WTC11 (cell line): ENCODE measurements around the gene ABCC9.

Experiments used
- CDX4 ChIP-seq: fragments of 250-450 bp; sonication (Bioruptor Pico); IDR thresholded peaks from 2 replicates; pipeline ENCODE4 v1.9.0; 2021; ENCODE audit warnings: moderate library complexity, mild to moderate bottlenecking, inconsistent platforms, borderline replicate concordance
- FOXK1 ChIP-seq: sonication (generic); formaldehyde crosslinking; IDR thresholded peaks from 2 replicates; pipeline ENCODE4 v1.8.0; 2022; ENCODE audit warnings: mild to moderate bottlenecking, moderate library complexity, missing genetic modification reagents
- TF ChIP-seq, protein P1 (sequence below): sonication (generic); formaldehyde crosslinking; IDR thresholded peaks from 2 replicates; pipeline ENCODE4 v1.8.0; 2022; ENCODE audit warnings: mild to moderate bottlenecking, missing genetic modification reagents
- TF ChIP-seq, protein P2 (sequence below): fragments of 200-600 bp; IDR thresholded peaks from 2 replicates; pipeline ENCODE4 v1.8.0; 2022; ENCODE audit warnings: antibody characterized with exemption
- TF ChIP-seq, protein P3 (sequence below): sonication (generic); formaldehyde crosslinking; IDR thresholded peaks from 2 replicates; pipeline ENCODE4 v1.8.1; 2022; ENCODE audit warnings: low read depth, missing genetic modification reagents, borderline replicate concordance

GRCh38 chr12:21818627-21819026, 122.6 kb downstream of the ABCC9 start:
- TF ChIP-seq CDX4 (CRISPR knock-in tag): no peak
- TF ChIP-seq, protein P1, sequence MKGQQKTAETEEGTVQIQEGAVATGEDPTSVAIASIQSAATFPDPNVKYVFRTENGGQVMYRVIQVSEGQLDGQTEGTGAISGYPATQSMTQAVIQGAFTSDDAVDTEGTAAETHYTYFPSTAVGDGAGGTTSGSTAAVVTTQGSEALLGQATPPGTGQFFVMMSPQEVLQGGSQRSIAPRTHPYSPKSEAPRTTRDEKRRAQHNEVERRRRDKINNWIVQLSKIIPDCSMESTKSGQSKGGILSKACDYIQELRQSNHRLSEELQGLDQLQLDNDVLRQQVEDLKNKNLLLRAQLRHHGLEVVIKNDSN (CRISPR knock-in tag): no peak
- TF ChIP-seq, protein P2, sequence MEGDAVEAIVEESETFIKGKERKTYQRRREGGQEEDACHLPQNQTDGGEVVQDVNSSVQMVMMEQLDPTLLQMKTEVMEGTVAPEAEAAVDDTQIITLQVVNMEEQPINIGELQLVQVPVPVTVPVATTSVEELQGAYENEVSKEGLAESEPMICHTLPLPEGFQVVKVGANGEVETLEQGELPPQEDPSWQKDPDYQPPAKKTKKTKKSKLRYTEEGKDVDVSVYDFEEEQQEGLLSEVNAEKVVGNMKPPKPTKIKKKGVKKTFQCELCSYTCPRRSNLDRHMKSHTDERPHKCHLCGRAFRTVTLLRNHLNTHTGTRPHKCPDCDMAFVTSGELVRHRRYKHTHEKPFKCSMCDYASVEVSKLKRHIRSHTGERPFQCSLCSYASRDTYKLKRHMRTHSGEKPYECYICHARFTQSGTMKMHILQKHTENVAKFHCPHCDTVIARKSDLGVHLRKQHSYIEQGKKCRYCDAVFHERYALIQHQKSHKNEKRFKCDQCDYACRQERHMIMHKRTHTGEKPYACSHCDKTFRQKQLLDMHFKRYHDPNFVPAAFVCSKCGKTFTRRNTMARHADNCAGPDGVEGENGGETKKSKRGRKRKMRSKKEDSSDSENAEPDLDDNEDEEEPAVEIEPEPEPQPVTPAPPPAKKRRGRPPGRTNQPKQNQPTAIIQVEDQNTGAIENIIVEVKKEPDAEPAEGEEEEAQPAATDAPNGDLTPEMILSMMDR: no peak
- TF ChIP-seq, protein P3, sequence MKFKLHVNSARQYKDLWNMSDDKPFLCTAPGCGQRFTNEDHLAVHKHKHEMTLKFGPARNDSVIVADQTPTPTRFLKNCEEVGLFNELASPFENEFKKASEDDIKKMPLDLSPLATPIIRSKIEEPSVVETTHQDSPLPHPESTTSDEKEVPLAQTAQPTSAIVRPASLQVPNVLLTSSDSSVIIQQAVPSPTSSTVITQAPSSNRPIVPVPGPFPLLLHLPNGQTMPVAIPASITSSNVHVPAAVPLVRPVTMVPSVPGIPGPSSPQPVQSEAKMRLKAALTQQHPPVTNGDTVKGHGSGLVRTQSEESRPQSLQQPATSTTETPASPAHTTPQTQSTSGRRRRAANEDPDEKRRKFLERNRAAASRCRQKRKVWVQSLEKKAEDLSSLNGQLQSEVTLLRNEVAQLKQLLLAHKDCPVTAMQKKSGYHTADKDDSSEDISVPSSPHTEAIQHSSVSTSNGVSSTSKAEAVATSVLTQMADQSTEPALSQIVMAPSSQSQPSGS (CRISPR knock-in tag): no peak
- TF ChIP-seq FOXK1: no peak
